CD4-positive, alpha-beta T cell treated with Interleukin-4 for 1 hour (primary cell): ENCODE results near the gene GZMM.
A peak's percentile ranks its signal among the peaks of the same experiment; 100 is the strongest.

ENCODE experiments used
- DNase-seq, 2 donors: peaks; one replicate each; pipeline ENCODE4 v3.0.0-alpha.2; 2020 to 2022

Gene GZMM

GRCh38 chr19:543910-544608, at the start of gene GZMM:
TSS of gene GZMM (plus strand) at chr19:544053. CDS start at chr19:544072, 19 bp downstream.
- peak; percentile 87 to 91 for DNase-seq

- DNase-seq: no peak
Observed at GRCh38 chr19:494171-495080, 49.4 kb upstream of the GZMM start.

GRCh38 chr19:495081-495401, 48.8 kb upstream of the GZMM start:
- no peak for DNase-seq

GRCh38 chr19:495402-496111, 48.3 kb upstream of the GZMM start:
- peak; percentile 39 to 51 for DNase-seq

GRCh38 chr19:496112-496665, 47.7 kb upstream of the GZMM start, which contains the start of gene MADCAM1:
TSS of gene MADCAM1 (plus strand) at chr19:496486. CDS start at chr19:496500, 14 bp downstream.
- no peak for DNase-seq

- no peak for DNase-seq
Observed at GRCh38 chr19:496986-497385, 46.9 kb upstream of the GZMM start.

- DNase-seq: no peak
Observed at GRCh38 chr19:497491-497868, 46.4 kb upstream of the GZMM start.

GRCh38 chr19:497869-498510, 45.9 kb upstream of the GZMM start:
- no peak for DNase-seq

GRCh38 chr19:498511-498891, 45.4 kb upstream of the GZMM start:
- DNase-seq: no peak

GRCh38 chr19:498977-499623, 44.8 kb upstream of the GZMM start:
- DNase-seq: no peak

- no peak for DNase-seq
Observed at GRCh38 chr19:501646-502045, 42.2 kb upstream of the GZMM start.

- no peak for DNase-seq
Observed at GRCh38 chr19:504616-505015, 39.2 kb upstream of the GZMM start.

- peak; percentile 97 to 98 for DNase-seq
Observed at GRCh38 chr19:506404-507285, 37.2 kb upstream of the GZMM start.

- peak; percentile 67 to 78 for DNase-seq
Observed at GRCh38 chr19:507286-508203, 36.3 kb upstream of the GZMM start, which contains the start of gene TPGS1. TSS of gene TPGS1 (plus strand) at chr19:507497. CDS start at chr19:507507, 10 bp downstream.

- no peak for DNase-seq
Observed at GRCh38 chr19:508204-509150, 35.4 kb upstream of the GZMM start.

- peak; percentile 94 to 95 for DNase-seq
Observed at GRCh38 chr19:510606-511100, 33.2 kb upstream of the GZMM start.

- peak; percentile 90 to 92 for DNase-seq
Observed at GRCh38 chr19:511101-511851, 32.6 kb upstream of the GZMM start.
